IMR-90 (cell line): ENCODE results near the gene TENM3. TPM values are rescaled to one million over a fixed set of nuclear protein-coding genes. Genes with fewer than 3 reads are reported as not detected.

Experiments used
- ATAC-seq: fragments of 200-7000 bp; cut with Tn5 transposase; 2 replicates; pipeline ENCODE4 v1.9.1; 2020; ENCODE audit warnings: low read depth, mild to moderate bottlenecking, moderate library complexity
- BruUV-seq: library from RNA; stranded (reverse); fragments of 400-500 nt; replicated peaks from 2 replicates; lab custom pipeline; 2021; lab: Mats Ljungman, UMichigan
- CTCF ChIA-PET: fragments of 300-600 bp; formaldehyde crosslinking; extraction: SDS; loops from one replicate; lab custom pipeline; 2021; ENCODE audit warnings: antibody characterized with exemption; lab: Yijun Ruan, JAX
- POLR2A ChIA-PET: fragments of 300-600 bp; sonication (Branson Sonifier 250); formaldehyde crosslinking; loops from one replicate; lab custom pipeline; 2022; ENCODE audit warnings: antibody characterized with exemption; ENCODE audit not compliant: unreplicated experiment; lab: Charles Lee
- DNase-seq: peaks from one replicate; pipeline ENCODE4 v3.0.0; 2013
- H2AFZ ChIP-seq: replicated peaks from 2 replicates; pipeline ENCODE3; 2013; ENCODE audit warnings: low read length, mild to moderate bottlenecking; ENCODE audit not compliant: poor library complexity
- H2AK5ac ChIP-seq: 2 replicates; pipeline ENCODE4 v1.6.1; 2013; ENCODE audit warnings: low read depth, low read length, inconsistent platforms
- H2AK9ac ChIP-seq: replicated peaks from 2 replicates; pipeline ENCODE3; 2013; ENCODE audit warnings: mild to moderate bottlenecking, low read depth, low read length, moderate library complexity; ENCODE audit not compliant: poor library complexity
- H2BK120ac ChIP-seq: 2 replicates; pipeline ENCODE4 v1.6.1; 2013; ENCODE audit warnings: low read depth, low read length, inconsistent platforms
- H2BK15ac ChIP-seq: 3 replicates; pipeline ENCODE4 v1.6.1; 2013; ENCODE audit warnings: low read depth, low read length, inconsistent platforms
- H2BK20ac ChIP-seq: 2 replicates; pipeline ENCODE4 v1.6.1; 2013; ENCODE audit warnings: low read depth, mild to moderate bottlenecking, inconsistent platforms, low read length, moderate library complexity
- H2BK5ac ChIP-seq: 2 replicates; pipeline ENCODE4 v1.6.1; 2013; ENCODE audit warnings: mild to moderate bottlenecking, low read depth, low read length, inconsistent platforms; ENCODE audit not compliant: poor library complexity, severe bottlenecking
- H3K14ac ChIP-seq: replicated peaks from 2 replicates; pipeline ENCODE4 v1.6.1; 2013; ENCODE audit warnings: low read depth, low read length, inconsistent platforms
- H3K18ac ChIP-seq: 2 replicates; pipeline ENCODE4 v1.6.1; 2013; ENCODE audit warnings: low read depth, low read length, control low read depth
- H3K23ac ChIP-seq: 2 replicates; pipeline ENCODE4 v1.6.1; 2013; ENCODE audit warnings: low read depth, low read length, inconsistent platforms
- H3K27ac ChIP-seq: 2 replicates; pipeline ENCODE4 v1.5.1; 2013; ENCODE audit warnings: mild to moderate bottlenecking, control low read depth, low read length; ENCODE audit not compliant: insufficient read depth
- H3K27me3 ChIP-seq: 2 replicates; pipeline ENCODE4 v1.6.1; 2013; ENCODE audit warnings: low read length; ENCODE audit not compliant: control insufficient read depth, insufficient read depth
- H3K36me3 ChIP-seq: 2 replicates; pipeline ENCODE4 v1.6.1; 2013; ENCODE audit warnings: low read length, mixed read lengths; ENCODE audit not compliant: control insufficient read depth, insufficient read depth
- H3K4ac ChIP-seq: 2 replicates; pipeline ENCODE4 v1.6.1; 2013; ENCODE audit warnings: low read depth, low read length, inconsistent platforms
- H3K4me1 ChIP-seq: 2 replicates; pipeline ENCODE4 v1.6.1; 2013; ENCODE audit warnings: low read length, mixed read lengths; ENCODE audit not compliant: control insufficient read depth, insufficient read depth
- H3K4me2 ChIP-seq: 2 replicates; pipeline ENCODE4 v1.6.1; 2013; ENCODE audit warnings: low read depth, mild to moderate bottlenecking, control low read depth, low read length, moderate library complexity
- H3K4me3 ChIP-seq: 2 replicates; pipeline ENCODE4 v1.5.1; 2013; ENCODE audit warnings: low read depth, mild to moderate bottlenecking, control low read depth, low read length, moderate library complexity; ENCODE audit not compliant: insufficient read depth
- H3K56ac ChIP-seq: 2 replicates; pipeline ENCODE4 v1.6.1; 2013; ENCODE audit warnings: low read length, inconsistent platforms; ENCODE audit not compliant: insufficient read depth; ENCODE audit errors: extremely low read depth
- H3K79me1 ChIP-seq, 2 experiments: 2 replicates each; pipeline ENCODE4 v1.6.1; 2013; ENCODE audit warnings: low read length in 2 of 2, inconsistent platforms in 1 of 2, low read depth in 1 of 2
- H3K9ac ChIP-seq: 2 replicates; pipeline ENCODE4 v1.6.1; 2013; ENCODE audit warnings: low read depth, low read length, control low read depth
- H3K9me1 ChIP-seq: 2 replicates; pipeline ENCODE4 v1.6.1; 2013; ENCODE audit warnings: low read length, inconsistent platforms; ENCODE audit not compliant: insufficient read depth
- H3K9me3 ChIP-seq: 2 replicates; pipeline ENCODE4 v1.6.1; 2013; ENCODE audit warnings: low read length; ENCODE audit not compliant: control insufficient read depth, insufficient read depth
- H4K20me1 ChIP-seq: 2 replicates; pipeline ENCODE4 v1.6.1; 2013; ENCODE audit warnings: low read length, inconsistent platforms; ENCODE audit not compliant: insufficient read depth
- H4K5ac ChIP-seq: 2 replicates; pipeline ENCODE4 v1.6.1; 2013; ENCODE audit warnings: mild to moderate bottlenecking, low read depth, low read length, control low read depth
- H4K8ac ChIP-seq, 2 experiments: 2 replicates each; pipeline ENCODE4 v1.6.1; 2013; ENCODE audit warnings: low read depth in 2 of 2, low read length in 2 of 2, control low read depth in 1 of 2, inconsistent platforms in 1 of 2
- H4K91ac ChIP-seq: 2 replicates; pipeline ENCODE4 v1.6.1; 2013; ENCODE audit warnings: low read depth, low read length, inconsistent platforms; ENCODE audit not compliant: insufficient read depth
- BHLHE40 ChIP-seq: fragments of 150-350 bp; IDR thresholded peaks from 2 replicates; pipeline ENCODE4 v1.6.1; 2016; ENCODE audit warnings: mild to moderate bottlenecking, low read depth, low read length
- ELK1 ChIP-seq: fragments of 150-350 bp; IDR thresholded peaks from 2 replicates; pipeline ENCODE4 v1.6.1; 2016; ENCODE audit warnings: low read depth, mild to moderate bottlenecking, low read length, moderate library complexity, borderline replicate concordance
- FOS ChIP-seq: fragments of 150-350 bp; IDR thresholded peaks from 2 replicates; pipeline ENCODE4 v1.6.1; 2016; ENCODE audit warnings: low read depth, low read length
- MXI1 ChIP-seq: IDR thresholded peaks from 2 replicates; pipeline ENCODE4 v1.6.1; 2012; ENCODE audit warnings: low read depth, mild to moderate bottlenecking, low read length, moderate library complexity, borderline replicate concordance
- WGBS, 2 experiments: methylation state at CpG; one replicate each; pipeline versions ENCODE4 v1.1.5 to v1.1.7; 2013; ENCODE audit warnings: missing lambda C conversion rate in 2 of 2; ENCODE audit not compliant: insufficient read length in 1 of 2; ENCODE audit errors: extremely low coverage in 2 of 2; 5-methylcytosine and 5-hydroxymethylcytosine counted together
- dilution Hi-C: fragments of 300-500 bp; cut with HindIII; formaldehyde crosslinking; loops from one replicate; pipeline ENCODE4 v1.14.3; 2018; ENCODE audit warnings: low sequenced_read_pairs; ENCODE audit not compliant: unreplicated experiment
- in situ Hi-C: fragments of 300-500 bp; cut with MboI; formaldehyde crosslinking; loops from 3 replicates; pipeline ENCODE4 v1.14.3; 2019; ENCODE audit warnings: low sequenced_read_pairs, inconsistent platforms, mixed read lengths
- intact Hi-C: fragments of 100-400 bp; cut with micrococcal nuclease; formaldehyde crosslinking; loops from 2 replicates; pipeline ENCODE4 v1.10.0; 2022
- polyA plus RNA-seq, 3 experiments: library from polyadenylated mRNA; depleted of rRNA; stranded (reverse); fragments of >200 nt; gene quantifications; 2 replicates each; pipeline ENCODE4 v1.2.3, GENCODE V29; 2012; ENCODE audit warnings: low replicate concordance in 1 of 3
- total RNA-seq: library from RNA; depleted of rRNA; stranded (reverse); fragments of >200 nt; gene quantifications from 2 replicates; pipeline ENCODE4 v1.2.3, GENCODE V29; 2012

The TENM3 gene
- total and polyA plus RNA-seq, 2 of the 4 experiments (the other 2 are of a cell fraction): 29.9 to 173 TPM

- ATAC-seq (no peak), DNase-seq (no peak)
- POLR2A ChIA-PET: no interaction called here
- no peak overlapping the region for H4K5ac ChIP-seq
- dilution Hi-C loops: no loop called here
- H3K18ac ChIP-seq: no peak overlapping the region
- H2AK9ac ChIP-seq: no peak overlapping the region
- H4K91ac ChIP-seq: no peak overlapping the region
- H3K23ac ChIP-seq: no peak overlapping the region
- no TSS peak for BruUV-seq
- TF ChIP-seq FOS (no peak), MXI1 (no peak), ELK1 (no peak), BHLHE40 (no peak)
- H3K4me1 ChIP-seq: 0 out of 2 replicates have a peak, but pooled peaks cover 2% of the 10 kb centered on the region
- no peak overlapping the region for H3K56ac ChIP-seq
- no peak overlapping the region for H2AFZ ChIP-seq
- CTCF ChIA-PET: no interaction called here
- H2BK120ac ChIP-seq: no peak overlapping the region
- H3K4me3 ChIP-seq: no peak overlapping the region
- peaks cover 0 to 2% of the 10 kb centered on the region in 2 experiments; a peak in 1 of 4 replicates for H3K79me1 ChIP-seq
- no peak overlapping the region for H4K8ac ChIP-seq
- no peak overlapping the region for H2BK15ac ChIP-seq
- no peak overlapping the region for H3K14ac ChIP-seq
- H2BK5ac ChIP-seq: no peak overlapping the region
- H4K20me1 ChIP-seq: no peaks in the 10 kb centered on the region
- no peaks in the 10 kb centered on the region for H3K36me3 ChIP-seq
- no peaks in the 10 kb centered on the region for H3K9me1 ChIP-seq
- intact Hi-C loops: no loop called here
- in situ Hi-C loops: no loop called here
- no peak overlapping the region for H3K4ac ChIP-seq
- H3K27me3 ChIP-seq: no peaks in the 10 kb centered on the region
- no peak overlapping the region for H2AK5ac ChIP-seq
- H3K4me2 ChIP-seq: no peak overlapping the region
- H2BK20ac ChIP-seq: no peak overlapping the region
- H3K27ac ChIP-seq: no peak overlapping the region
- H3K9me3 ChIP-seq: no peaks in the 10 kb centered on the region
- WGBS, 2 experiments: no CpG with 5 or more reads among the region's 9 CpGs
- H3K9ac ChIP-seq: no peak overlapping the region
Observed at GRCh38 chr4:182224192-182224850, 18.9 kb upstream of the TENM3 start.
